HepG2 (cell line): Measurements from ENCODE around the gene CCDC154. TPM values are rescaled to one million over a fixed set of nuclear protein-coding genes. Genes with fewer than 3 reads are reported as not detected.

Experiments used
- ATAC-seq: fragments of 200-7000 bp; cut with Tn5 transposase; 3 replicates; pipeline ENCODE4 v1.9.1; 2020; ENCODE audit warnings: mild to moderate bottlenecking, moderate library complexity
- BruUV-seq: library from RNA; stranded (reverse); fragments of 400-500 nt; replicated peaks from 2 replicates; lab custom pipeline; 2021; lab: Mats Ljungman, UMichigan
- CTCF ChIA-PET: fragments of 300-600 bp; formaldehyde crosslinking; extraction: SDS; loops from one replicate; lab custom pipeline; 2021; ENCODE audit warnings: low total read pairs, inconsistent platforms, low intra/inter-chr PET ratio; lab: Yijun Ruan, JAX
- POLR2A ChIA-PET: fragments of 350-600 bp; sonication (Branson Sonifier 250); formaldehyde crosslinking; loops from one replicate; lab custom pipeline; 2020; ENCODE audit warnings: antibody characterized with exemption, inconsistent platforms; lab: Yijun Ruan, JAX
- DNase-seq: peaks from one replicate; pipeline ENCODE4 v3.0.0-alpha.2; 2015; ENCODE audit warnings: low spot score
- FAIRE-seq: peaks from 3 replicates; lab custom pipeline; 2011; peaks lifted over from hg19 to GRCh38; lab: Jason Lieb, UNC
- H2AFZ ChIP-seq: one replicate; pipeline ENCODE4 v1.6.1; 2011; ENCODE audit warnings: low read length, inconsistent platforms
- H3K27ac ChIP-seq: fragments of 300-600 bp; 3 replicates; pipeline ENCODE4 v1.8.0; 2011; ENCODE audit warnings: mixed run types, mild to moderate bottlenecking, mixed read lengths, low read length, inconsistent platforms; ENCODE audit not compliant: insufficient read depth; ENCODE audit errors: extremely low read length
- H3K27me3 ChIP-seq, 2 experiments: fragments of 200-600 bp in 1 of 2; 2 replicates in 1 of 2; 3 replicates in 1 of 2; pipeline versions ENCODE4 v1.6.0 to v1.8.0; 2011; ENCODE audit warnings: low read length in 2 of 2, mild to moderate bottlenecking in 2 of 2, moderate library complexity in 2 of 2, inconsistent platforms in 1 of 2; ENCODE audit not compliant: insufficient read depth in 2 of 2, control insufficient read depth in 1 of 2
- H3K36me3 ChIP-seq, 2 experiments: fragments of 200-600 bp in 1 of 2; replicated peaks in 1 of 2; 2 replicates in 1 of 2; 3 replicates in 1 of 2; pipeline versions ENCODE4 v1.5.1 to v1.8.0; 2011; ENCODE audit warnings: low read length in 2 of 2, inconsistent platforms in 1 of 2; ENCODE audit not compliant: insufficient read depth in 2 of 2, control insufficient read depth in 1 of 2
- H3K4me1 ChIP-seq: 2 replicates; pipeline ENCODE4 v1.5.1; 2012; ENCODE audit warnings: low read length, inconsistent platforms; ENCODE audit not compliant: insufficient read depth
- H3K4me2 ChIP-seq: 2 replicates; pipeline ENCODE4 v1.6.0; 2011; ENCODE audit warnings: low read depth, low read length, inconsistent platforms
- H3K4me3 ChIP-seq, 3 experiments: fragments of 200-600 bp in 1 of 3; sonication (generic), shearing (Covaris generic) in 1 of 3; replicated peaks in 1 of 3; 2 replicates each; pipeline ENCODE4 v1.5.1; 2011 to 2016; ENCODE audit warnings: low read length in 3 of 3, inconsistent platforms in 2 of 3, low read depth in 2 of 3, mild to moderate bottlenecking in 2 of 3, control low read depth in 1 of 3, mixed read lengths in 1 of 3; ENCODE audit not compliant: insufficient read depth in 1 of 3
- H3K79me2 ChIP-seq: one replicate; pipeline ENCODE4 v1.6.1; 2011; ENCODE audit warnings: low read length, inconsistent platforms; ENCODE audit not compliant: insufficient read depth
- H3K9ac ChIP-seq: 2 replicates; pipeline ENCODE4 v1.6.0; 2011; ENCODE audit warnings: mild to moderate bottlenecking, low read depth, low read length, inconsistent platforms; ENCODE audit not compliant: insufficient read depth
- H3K9me3 ChIP-seq: 2 replicates; pipeline ENCODE4 v1.5.1; 2012; ENCODE audit warnings: mild to moderate bottlenecking, low read length
- H4K20me1 ChIP-seq: 2 replicates; pipeline ENCODE4 v1.6.0; 2011; ENCODE audit warnings: inconsistent platforms, mild to moderate bottlenecking, low read length, moderate library complexity; ENCODE audit not compliant: insufficient read depth
- DDIT3 ChIP-seq: sonication (generic); formaldehyde crosslinking; IDR thresholded peaks from 2 replicates; pipeline ENCODE4 v1.4.0; 2020; ENCODE audit warnings: mild to moderate bottlenecking, missing genetic modification reagents
- ZBTB49 ChIP-seq: sonication (generic); formaldehyde crosslinking; IDR thresholded peaks from 2 replicates; pipeline ENCODE4 v1.4.0; 2020; ENCODE audit warnings: missing genetic modification reagents, borderline replicate concordance
- ZFP91 ChIP-seq: sonication (generic); formaldehyde crosslinking; IDR thresholded peaks from 2 replicates; pipeline ENCODE4 v1.9.0; 2022; ENCODE audit warnings: missing genetic modification reagents, mild to moderate bottlenecking, borderline replicate concordance
- ZNF207 ChIP-seq: fragments of 450-650 bp; IDR thresholded peaks from 2 replicates; pipeline ENCODE4 v1.6.1; 2016; ENCODE audit warnings: antibody characterized with exemption, borderline replicate concordance
- ZNF543 ChIP-seq: sonication (generic); formaldehyde crosslinking; IDR thresholded peaks from 2 replicates; pipeline ENCODE4 v1.4.0; 2020; ENCODE audit warnings: mild to moderate bottlenecking, missing genetic modification reagents
- ZNF749 ChIP-seq: sonication (generic); formaldehyde crosslinking; IDR thresholded peaks from 2 replicates; pipeline ENCODE4 v1.8.0; 2022; ENCODE audit warnings: mild to moderate bottlenecking, missing genetic modification reagents, moderate library complexity, borderline replicate concordance
- WGBS: methylation state at CpG from one replicate; pipeline ENCODE4 v1.1.6; 2017; ENCODE audit warnings: low lambda C conversion rate; 5-methylcytosine and 5-hydroxymethylcytosine counted together
- in situ Hi-C: cut with HindIII; loops from 2 replicates; pipeline ENCODE4 v1.10.0; 2017; ENCODE audit warnings: low pct_unique_long_range_greater_than_20kb; ENCODE audit not compliant: extremely low pct_ligation_motif_present
- intact Hi-C: fragments of 100-400 bp; cut with micrococcal nuclease; formaldehyde crosslinking; loops from one replicate; pipeline ENCODE4 v1.10.0; 2022; ENCODE audit not compliant: unreplicated experiment
- polyA plus RNA-seq, 8 experiments: library from polyadenylated mRNA; depleted of rRNA in 3 of 8; stranded (reverse) in 7 of 8; unstranded in 1 of 8; fragments of >200 nt; fragmentation: Illumina TruSeq in 4 of 8; extraction: Trizol in 4 of 8; gene quantifications; 2 replicates each; pipeline versions ENCODE4 v1.2.1 to v1.2.3, GENCODE V29; 2011 to 2016; ENCODE audit warnings: low read depth in 4 of 8, missing spikeins in 1 of 8, mixed read lengths in 1 of 8; ENCODE audit not compliant: insufficient read depth in 1 of 8
- total RNA-seq, 5 experiments: library from RNA; depleted of rRNA; stranded (reverse); fragments of >200 nt; fragmentation: Illumina TruSeq; extraction: Trizol; gene quantifications; 2 replicates each; pipeline ENCODE4 v1.2.3, GENCODE V29; 2016; ENCODE audit warnings: low read depth in 1 of 5

CCDC154 gene
- total and polyA plus RNA-seq, 2 of the 13 experiments (the other 11 are each of a cell fraction or from before 2014, with no cell fraction given) = 0.92 to 1.5 TPM

- in situ Hi-C loops = no loop called here
Measured at GRCh38 chr16:1486551-1487390, 42.4 kb upstream of the CCDC154 start.

More at GRCh38 chr16:1486551-1487390, 42.4 kb upstream of the CCDC154 start:
- H3K27me3 ChIP-seq = peaks cover 8 to 55% of the 10 kb centered on the region in 2 experiments
- no TSS peak for BruUV-seq
- H3K9ac ChIP-seq = peak overlapping the region; percentile 34; the same call in 1 of the 2 replicates
- no peaks in the 10 kb centered on the region for H3K79me2 ChIP-seq
- WGBS = 39% methylated on average over 19 of the region's 33 CpGs
- no peak overlapping the region for H2AFZ ChIP-seq
- peak overlapping the region in 1 of 3 experiments; percentile 3; a peak in 1 of 6 replicates for H3K4me3 ChIP-seq
- FAIRE-seq = no peak
- intact Hi-C loops = no loop called here
- CTCF ChIA-PET = no interaction called here
- 0 out of 2 replicates have a peak, but pooled peaks have one; percentile 27 for TF ChIP-seq ZFP91 (CRISPR knock-in tag)
- TF ChIP-seq DDIT3 = no peak
- no peak for TF ChIP-seq ZBTB49 (CRISPR knock-in tag)
- TF ChIP-seq ZNF207 = no peak
- no peak for TF ChIP-seq ZNF749 (CRISPR knock-in tag)
- no peak for TF ChIP-seq ZNF543 (CRISPR knock-in tag)
- TF ChIP-seq, all 625 proteins: peak for 1
- ATAC-seq = peak; percentile 22
- no peak overlapping the region for H3K27ac ChIP-seq
- H3K4me1 ChIP-seq = peaks cover 17% of the 10 kb centered on the region
- no peaks in the 10 kb centered on the region for H3K9me3 ChIP-seq
- H4K20me1 ChIP-seq = no peaks in the 10 kb centered on the region
- no peak for DNase-seq
- H3K36me3 ChIP-seq = no peaks in the 10 kb centered on the region
- H3K4me2 ChIP-seq = peak overlapping the region; percentile 7; the same call in 1 of the 2 replicates
- POLR2A ChIA-PET = interaction anchor here (0.7 kb wide), 1 partner anchor 9 kb away, joined by 4 read pairs; no protein-coding TSS in a partner anchor
